Common myeloid progenitor, CD34-positive (primary cell): ENCODE results near the gene KCTD10.

ENCODE experiments used
- CTCF ChIA-PET: fragments of 350-600 bp; sonication (Branson Sonifier 250); formaldehyde crosslinking; loops from one replicate; lab custom pipeline; 2021; ENCODE audit warnings: antibody characterized with exemption; lab: Charles Lee
- POLR2A ChIA-PET: fragments of 350-600 bp; sonication (Branson Sonifier 250); formaldehyde crosslinking; loops from one replicate; lab custom pipeline; 2021; ENCODE audit warnings: antibody characterized with exemption; lab: Charles Lee
- DNase-seq, 3 donors: peaks; one replicate each; pipeline versions ENCODE4 v3.0.0 to v3.0.0-alpha.2; 2013
- H3K27ac ChIP-seq, 2 experiments: 1 replicate in 1 of 2; 2 replicates in 1 of 2; pipeline ENCODE4 v1.7.0; 2013; ENCODE audit warnings: inconsistent platforms in 2 of 2, low read length in 2 of 2, mild to moderate bottlenecking in 2 of 2, low read depth in 1 of 2, moderate library complexity in 1 of 2; ENCODE audit not compliant: severe bottlenecking in 2 of 2, insufficient read depth in 1 of 2, poor library complexity in 1 of 2
- H3K27me3 ChIP-seq, 5 experiments: replicated peaks in 2 of 5; 1 replicate in 3 of 5; 2 replicates in 2 of 5; pipeline versions ENCODE4 v1.6.1 to v1.7.0; 2013; ENCODE audit warnings: low read length in 4 of 5, mild to moderate bottlenecking in 2 of 5, moderate library complexity in 2 of 5, inconsistent platforms in 1 of 5; ENCODE audit not compliant: insufficient read depth in 5 of 5, control insufficient read depth in 4 of 5
- H3K36me3 ChIP-seq, 4 experiments: 1 replicate in 2 of 4; 2 replicates in 2 of 4; pipeline versions ENCODE4 v1.6.1 to v1.7.0; 2013; ENCODE audit warnings: low read length in 3 of 4, control low read depth in 1 of 4, mild to moderate bottlenecking in 1 of 4; ENCODE audit not compliant: control insufficient read depth in 4 of 4, insufficient read depth in 4 of 4
- H3K4me1 ChIP-seq, 4 experiments: 1 replicate in 3 of 4; 2 replicates in 1 of 4; pipeline versions ENCODE4 v1.6.1 to v1.7.1; 2013; ENCODE audit warnings: low read length in 3 of 4, mild to moderate bottlenecking in 3 of 4, control low read depth in 1 of 4, inconsistent platforms in 1 of 4, moderate library complexity in 1 of 4; ENCODE audit not compliant: control insufficient read depth in 4 of 4, insufficient read depth in 4 of 4; ENCODE audit errors: control extremely low read depth in 1 of 4
- H3K4me3 ChIP-seq, 7 experiments: 1 replicate in 4 of 7; 2 replicates in 3 of 7; pipeline versions ENCODE4 v1.5.1 to v1.7.0; 2013; ENCODE audit warnings: mild to moderate bottlenecking in 7 of 7, low read length in 6 of 7, moderate library complexity in 6 of 7, inconsistent platforms in 2 of 7, low read depth in 2 of 7, control low read depth in 1 of 7; ENCODE audit not compliant: insufficient read depth in 4 of 7, control insufficient read depth in 1 of 7; ENCODE audit errors: extremely low read depth in 1 of 7
- H3K9me3 ChIP-seq, 5 experiments: 1 replicate in 4 of 5; 2 replicates in 1 of 5; pipeline versions ENCODE4 v1.6.1 to v1.7.1; 2013; ENCODE audit warnings: low read length in 4 of 5, mild to moderate bottlenecking in 2 of 5, inconsistent platforms in 1 of 5, low read depth in 1 of 5, moderate library complexity in 1 of 5; ENCODE audit not compliant: control insufficient read depth in 4 of 5, insufficient read depth in 2 of 5; ENCODE audit errors: control extremely low read depth in 1 of 5
- WGBS: methylation state at CpG from one replicate; pipeline ENCODE4 v1.1.5; 2013; ENCODE audit not compliant: insufficient coverage; 5-methylcytosine and 5-hydroxymethylcytosine counted together

Gene KCTD10

GRCh38 chr12:109489016-109489954 is 12.2 kb upstream of the KCTD10 start:
- WGBS = 97% methylated on average over 12 of the region's 14 CpGs
- CTCF ChIA-PET = interaction anchor here (1.1 to 1.3 kb wide), 2 partner anchors 18 to 21 kb away, joined by 3 read pairs; no protein-coding TSS in a partner anchor
- no peaks in the 10 kb centered on the region for H3K27me3 ChIP-seq
- H3K36me3 ChIP-seq = peaks cover 37 to 88% (median 66%) of the 10 kb centered on the region in 4 experiments
- no peaks in the 10 kb centered on the region for H3K4me1 ChIP-seq
- no peak overlapping the region for H3K4me3 ChIP-seq
- DNase-seq = no peak
- no peak overlapping the region for H3K27ac ChIP-seq
- no peaks in the 10 kb centered on the region for H3K9me3 ChIP-seq
- POLR2A ChIA-PET = no interaction called here

GRCh38 chr12:109488051-109488665 is 11.1 kb upstream of the KCTD10 start:
- ChIA-PET POLR2A (no interaction called here), CTCF (interaction anchor here (1.1 kb wide), 1 partner anchor 16 kb away, joined by 3 read pairs; no protein-coding TSS in a partner anchor)
- peaks cover 39 to 91% (median 72%) of the 10 kb centered on the region in 4 experiments for H3K36me3 ChIP-seq
- no peaks in the 10 kb centered on the region for H3K9me3 ChIP-seq
- H3K27ac ChIP-seq = no peak overlapping the region
- DNase-seq = no peak
- H3K4me3 ChIP-seq = no peak overlapping the region
- no peaks in the 10 kb centered on the region for H3K27me3 ChIP-seq
- no peaks in the 10 kb centered on the region for H3K4me1 ChIP-seq
- WGBS = 97% methylated on average over 7 of the region's 7 CpGs

DNA sequence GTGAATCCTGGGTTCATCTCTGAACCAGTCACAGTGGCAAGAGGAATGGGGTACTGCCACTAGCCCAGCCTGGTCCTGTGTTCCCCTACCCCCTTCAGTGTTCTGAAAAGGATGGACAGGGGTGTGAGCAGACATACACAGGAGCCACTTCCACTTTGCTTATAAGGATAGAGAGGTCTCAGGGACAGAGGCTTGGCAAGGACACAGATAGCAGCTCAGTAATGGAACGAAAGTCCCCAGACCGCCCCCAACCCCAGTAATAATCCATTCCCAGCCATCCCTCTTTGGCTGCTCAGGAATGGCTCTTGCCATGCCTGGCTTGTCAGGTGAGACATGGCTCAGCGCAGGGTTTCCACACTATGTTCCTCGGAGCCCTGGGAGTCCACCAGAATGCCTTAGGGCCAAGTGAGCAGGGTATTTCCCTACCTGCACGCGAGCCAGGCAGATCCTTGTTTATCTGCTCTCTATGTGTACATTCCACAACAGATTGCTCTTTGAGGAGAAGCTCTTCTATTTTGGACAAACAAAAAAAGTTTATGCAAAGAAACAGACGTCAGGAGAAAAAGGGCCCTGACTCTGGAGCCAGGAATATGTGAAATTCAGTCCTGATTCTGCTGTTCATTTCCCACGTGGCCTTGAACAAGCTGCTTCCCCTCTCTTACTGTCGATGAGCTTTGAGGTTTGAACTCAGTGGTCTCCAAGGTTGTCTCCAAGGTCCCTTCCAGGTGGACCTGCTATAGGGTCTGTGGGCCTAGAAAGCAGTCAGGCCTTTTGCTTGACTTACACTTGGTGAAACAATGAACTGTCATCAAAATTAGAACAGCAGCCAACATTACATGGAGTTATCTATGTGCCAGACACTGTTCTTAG is 10.3 kb upstream of the KCTD10 start:
- CTCF ChIA-PET = no interaction called here
- H3K27me3 ChIP-seq = no peaks in the 10 kb centered on the region
- POLR2A ChIA-PET = no interaction called here
- H3K36me3 ChIP-seq = peaks cover 39 to 88% (median 70%) of the 10 kb centered on the region in 4 experiments
- no peak overlapping the region for H3K4me3 ChIP-seq
- WGBS = 98% methylated on average over 9 of the region's 9 CpGs
- H3K27ac ChIP-seq = no peak overlapping the region
- H3K4me1 ChIP-seq = no peaks in the 10 kb centered on the region
- no peaks in the 10 kb centered on the region for H3K9me3 ChIP-seq
- no peak for DNase-seq

- POLR2A ChIA-PET = no interaction called here
These were observed 8.1 kb upstream of the KCTD10 start for GRCh38 chr12:109485201-109485600.

GRCh38 chr12:109483346-109483745 is 6.2 kb upstream of the KCTD10 start:
- POLR2A ChIA-PET = no interaction called here
- 99% methylated on average over 11 of the region's 11 CpGs for WGBS
- CTCF ChIA-PET = interaction anchor here (1.3 kb wide), 1 partner anchor 292 kb away, joined by 3 read pairs; no protein-coding TSS in a partner anchor

More at GRCh38 chr12:109485201-109485600, 8.1 kb upstream of the KCTD10 start:
- WGBS = 94% methylated on average over 4 of the region's 4 CpGs
- Histone ChIP-seq H3K27me3 (no peaks in the 10 kb centered on the region), H3K36me3 (peaks cover 36 to 69% (median 60%) of the 10 kb centered on the region in 4 experiments), H3K4me1 (no peaks in the 10 kb centered on the region), H3K27ac (no peak overlapping the region), H3K9me3 (no peaks in the 10 kb centered on the region), H3K4me3 (no peak overlapping the region)
- DNase-seq = no peak
- CTCF ChIA-PET = no interaction called here

DNA sequence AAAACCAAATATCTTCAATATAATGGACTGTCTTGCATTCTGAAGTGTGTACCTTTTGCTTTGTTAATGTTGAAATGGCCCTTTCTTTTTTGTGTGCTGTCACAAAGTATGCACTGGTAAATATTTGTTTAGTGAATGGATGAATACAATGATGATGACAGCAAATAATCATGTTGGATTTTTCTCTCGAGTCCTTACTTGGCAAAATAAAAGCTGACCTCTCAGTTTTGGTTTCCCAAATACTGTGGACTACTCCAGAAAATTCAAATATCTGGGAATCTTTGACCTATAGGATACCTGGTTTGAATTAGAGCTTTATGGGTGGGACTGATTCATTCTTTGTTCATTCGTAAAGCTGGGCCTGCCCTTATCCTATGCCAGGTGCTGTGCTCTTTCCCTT is 5.8 kb upstream of the KCTD10 start:
- DNase-seq = no peak
- ChIA-PET POLR2A (no interaction called here), CTCF (interaction anchor here (1.3 kb wide), 1 partner anchor 292 kb away, joined by 3 read pairs; no protein-coding TSS in a partner anchor)
- H3K27me3 ChIP-seq = no peaks in the 10 kb centered on the region
- H3K36me3 ChIP-seq = peaks cover 22 to 46% (median 37%) of the 10 kb centered on the region in 4 experiments
- H3K4me3 ChIP-seq = no peak overlapping the region
- H3K9me3 ChIP-seq = no peaks in the 10 kb centered on the region
- 100% methylated on average over 2 of the region's 2 CpGs for WGBS
- H3K27ac ChIP-seq = no peak overlapping the region
- H3K4me1 ChIP-seq = peaks cover 3 to 12% (median 9%) of the 10 kb centered on the region in 4 experiments

More at GRCh38 chr12:109483346-109483745, 6.2 kb upstream of the KCTD10 start:
- Histone ChIP-seq H3K27ac (no peak overlapping the region), H3K9me3 (no peaks in the 10 kb centered on the region), H3K36me3 (peaks cover 26 to 51% (median 42%) of the 10 kb centered on the region in 4 experiments), H3K4me3 (no peak overlapping the region), H3K4me1 (peaks cover 0 to 8% (median 5%) of the 10 kb centered on the region in 4 experiments), H3K27me3 (no peaks in the 10 kb centered on the region)
- DNase-seq = no peak
